HG02870 (cell line): ENCODE measurements around the gene PCDHB14.

Experiments
- ATAC-seq: cut with Tn5 transposase; IDR thresholded peaks from one replicate; pipeline ENCODE4 v1.9.1; 2021; ENCODE audit warnings: mild to moderate bottlenecking, moderate library complexity; ENCODE audit not compliant: unreplicated experiment

Gene PCDHB14

GRCh38 chr5:141269195-141269594, 46.1 kb downstream of the PCDHB14 start:
- ATAC-seq, result no peak

- ATAC-seq, result no peak
Measured at GRCh38 chr5:141272906-141273305, 49.8 kb downstream of the PCDHB14 start.
